B cell (primary cell): Measurements from ENCODE around the gene MICU1. TPM values are rescaled to one million over a fixed set of nuclear protein-coding genes. Genes with fewer than 3 reads are reported as not detected.

ENCODE experiments used
- ATAC-seq: fragments of 200-7000 bp; cut with Tn5 transposase; one replicate; pipeline ENCODE4 v1.10.0; 2021; ENCODE audit warnings: low read depth, mild to moderate bottlenecking, moderate number of reproducible peaks, moderate library complexity
- CTCF ChIA-PET: fragments of 350-600 bp; sonication (Branson Sonifier 250); formaldehyde crosslinking; loops from one replicate; lab custom pipeline; 2021; ENCODE audit warnings: antibody characterized with exemption, inconsistent platforms; lab: Charles Lee
- POLR2A ChIA-PET: fragments of 350-600 bp; sonication (Branson Sonifier 250); formaldehyde crosslinking; loops from one replicate; lab custom pipeline; 2021; ENCODE audit warnings: antibody characterized with exemption; lab: Charles Lee
- DNase-seq: peaks from one replicate; pipeline ENCODE4 v3.0.0; 2013
- H2AFZ ChIP-seq: 2 replicates; pipeline ENCODE4 v1.6.1; 2012; ENCODE audit warnings: mild to moderate bottlenecking, low read depth, low read length; ENCODE audit not compliant: insufficient read depth, poor library complexity, severe bottlenecking
- H3K27ac ChIP-seq, 2 donors: 1 replicate in 1 of 2; 2 replicates in 1 of 2; pipeline ENCODE4 v1.5.1; 2012 to 2013; ENCODE audit warnings: low read length in 2 of 2, mild to moderate bottlenecking in 2 of 2, moderate library complexity in 1 of 2
- H3K27me3 ChIP-seq, 4 experiments: fragments of 200-600 bp in 1 of 4; sonication (generic) in 1 of 4; replicated peaks in 1 of 4; 1 replicate in 2 of 4; 2 replicates in 2 of 4; pipeline versions ENCODE4 v1.6.1 to v1.7.0; 2013 to 2016; ENCODE audit warnings: low read length in 3 of 4, mild to moderate bottlenecking in 2 of 4, mixed read lengths in 1 of 4, moderate library complexity in 1 of 4; ENCODE audit not compliant: insufficient read depth in 4 of 4, control insufficient read depth in 3 of 4; ENCODE audit errors: control extremely low read depth in 1 of 4
- H3K36me3 ChIP-seq, 2 experiments: replicated peaks in 1 of 2; 1 replicate in 1 of 2; 2 replicates in 1 of 2; pipeline versions ENCODE4 v1.6.1 to v1.7.1; 2013; ENCODE audit warnings: low read length in 1 of 2; ENCODE audit not compliant: insufficient read depth in 2 of 2, control insufficient read depth in 1 of 2; ENCODE audit errors: control extremely low read depth in 1 of 2, extremely low read depth in 1 of 2
- H3K4me1 ChIP-seq, 2 donors: fragments of 200-600 bp in 1 of 2; sonication (generic) in 1 of 2; 1 replicate in 1 of 2; 2 replicates in 1 of 2; pipeline versions ENCODE4 v1.5.1 to v1.6.1; 2013 to 2017; ENCODE audit warnings: low read length in 2 of 2; ENCODE audit not compliant: control insufficient read depth in 2 of 2, insufficient read depth in 2 of 2
- H3K4me2 ChIP-seq: replicated peaks from 2 replicates; pipeline ENCODE3; 2012; ENCODE audit warnings: mild to moderate bottlenecking, low read depth, low read length; ENCODE audit not compliant: poor library complexity, severe bottlenecking
- H3K4me3 ChIP-seq, 5 experiments: fragments of 200-600 bp in 1 of 5; sonication (generic) in 1 of 5; 1 replicate in 3 of 5; 2 replicates in 2 of 5; pipeline versions ENCODE4 v1.5.1 to v1.7.0; 2011 to 2016; ENCODE audit warnings: low read length in 4 of 5, mild to moderate bottlenecking in 4 of 5, low read depth in 2 of 5, control low read depth in 1 of 5, moderate library complexity in 1 of 5; ENCODE audit not compliant: insufficient read depth in 1 of 5; ENCODE audit errors: control extremely low read depth in 1 of 5, extremely low read depth in 1 of 5
- H3K79me2 ChIP-seq: fragments of 200-600 bp; sonication (generic); one replicate; pipeline ENCODE4 v1.6.0; 2016; ENCODE audit warnings: low read length; ENCODE audit not compliant: control insufficient read depth, insufficient read depth
- H3K9ac ChIP-seq: fragments of 200-600 bp; sonication (generic); 2 replicates; pipeline ENCODE4 v1.6.1; 2017; ENCODE audit warnings: mild to moderate bottlenecking, low read length, moderate library complexity
- H3K9me3 ChIP-seq, 3 donors: one replicate each; pipeline versions ENCODE4 v1.6.1 to v1.7.1; 2013; ENCODE audit warnings: low read length in 2 of 3; ENCODE audit not compliant: control insufficient read depth in 2 of 3, insufficient read depth in 1 of 3; ENCODE audit errors: control extremely low read depth in 1 of 3
- H4K20me1 ChIP-seq: 2 replicates; pipeline ENCODE4 v1.6.0; 2012; ENCODE audit warnings: mild to moderate bottlenecking, low read length; ENCODE audit not compliant: insufficient read depth, control insufficient read depth, poor library complexity, severe bottlenecking
- H3K27ac Mint-ChIP-seq: one replicate; pipeline ENCODE4 v1.8.0; 2021; ENCODE audit warnings: mixed read lengths
- H3K27me3 Mint-ChIP-seq: one replicate; pipeline ENCODE4 v1.8.0; 2021; ENCODE audit warnings: mixed read lengths
- H3K4me1 Mint-ChIP-seq: one replicate; pipeline ENCODE4 v1.8.0; 2021; ENCODE audit warnings: mixed read lengths
- H3K4me3 Mint-ChIP-seq: one replicate; pipeline ENCODE4 v1.8.0; 2021; ENCODE audit warnings: mixed read lengths
- H3K9me3 Mint-ChIP-seq: one replicate; pipeline ENCODE4 v1.8.0; 2022; ENCODE audit warnings: mixed read lengths; ENCODE audit not compliant: insufficient read depth
- EZH2 ChIP-seq: IDR thresholded peaks from 2 replicates; pipeline ENCODE4 v1.6.1; 2012; ENCODE audit warnings: borderline replicate concordance, low read depth, mild to moderate bottlenecking, moderate library complexity, low read length; ENCODE audit not compliant: insufficient read depth, poor library complexity, severe bottlenecking
- WGBS: methylation state at CpG from one replicate; pipeline ENCODE4 v1.1.5; 2013; ENCODE audit warnings: missing lambda C conversion rate; ENCODE audit not compliant: insufficient coverage; 5-methylcytosine and 5-hydroxymethylcytosine counted together
- intact Hi-C: fragments of 100-400 bp; cut with micrococcal nuclease; formaldehyde crosslinking; loops from one replicate; pipeline ENCODE4 v1.10.0; 2022
- polyA plus RNA-seq: library from polyadenylated mRNA; depleted of rRNA; stranded (reverse); fragments of >200 nt; gene quantifications from 2 replicates; pipeline ENCODE4 v1.2.3, GENCODE V29; 2012
- total RNA-seq, 2 donors: library from RNA; stranded (reverse); fragments of 120-200 nt in 1 of 2; gene quantifications; 1 replicate in 1 of 2; 2 replicates in 1 of 2; pipeline versions ENCODE4 v1.2.3 to v1.2.4, GENCODE V29; 2013 to 2022
- TF ChIP-seq, protein P1 (sequence below): fragments of 200-600 bp; IDR thresholded peaks from one replicate; pipeline ENCODE4 v1.8.0; 2022; ENCODE audit warnings: antibody characterized with exemption, mild to moderate bottlenecking

The MICU1 gene
- total and polyA plus RNA-seq, 2 donors (not counting 1 experiment from before 2014, with no cell fraction given): 12.0 to 34.7 TPM

DNA sequence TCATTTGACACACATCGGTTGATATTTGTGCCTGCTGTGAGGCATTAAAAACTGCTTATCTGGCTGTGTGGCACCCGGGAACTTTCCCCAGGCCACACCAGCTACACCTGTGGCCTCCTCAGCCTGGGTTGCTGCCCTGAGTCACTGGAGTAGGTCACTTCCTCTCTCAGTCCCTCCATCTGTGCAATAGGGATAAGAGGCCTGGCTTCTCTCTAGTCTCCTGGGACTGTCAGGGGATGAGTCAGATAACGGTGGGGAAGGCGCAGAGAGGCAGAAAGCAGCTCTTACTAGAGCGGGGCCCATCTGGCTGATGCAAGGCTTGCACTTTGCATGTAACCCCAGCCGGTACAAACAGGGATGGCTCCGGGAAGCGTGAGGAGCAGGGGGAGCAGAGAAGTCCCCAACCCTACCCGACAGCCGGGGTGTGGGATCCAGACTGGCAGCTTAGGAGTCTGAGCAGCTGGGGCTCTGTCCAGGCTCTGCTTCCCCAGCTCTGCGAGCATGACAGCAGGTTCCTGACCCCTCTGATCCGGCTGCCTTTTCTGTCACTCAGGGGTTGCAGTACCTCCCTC lies 305.1 kb downstream of the MICU1 start:
- Histone ChIP-seq H3K4me2 (peak overlapping the region; percentile 95), H3K27me3 (no peaks in the 10 kb centered on the region), H3K4me1 (peaks cover 77 to 88% of the 10 kb centered on the region in 2 donors), H3K9ac (peak overlapping the region; percentile 15), H3K36me3 (no peaks in the 10 kb centered on the region), H3K27ac (peak overlapping the region; percentile 94 to 95), H3K4me3 (no peak overlapping the region), H2AFZ (no peak overlapping the region), H3K79me2 (peaks cover 4% of the 10 kb centered on the region), H3K9me3 (no peaks in the 10 kb centered on the region), H4K20me1 (no peaks in the 10 kb centered on the region)
- H3K27ac Mint-ChIP-seq: peak overlapping the region; percentile 99
- ATAC-seq: peak; percentile 74
- ChIA-PET CTCF (interaction anchor here (0.6 to 6.8 kb wide), 18 partner anchors 9 to 199 kb away, joined by 3 to 128 read pairs (median 4); partner anchors contain the start of gene DDIT4), POLR2A (interaction anchor here (0.6 to 6.6 kb wide), 18 partner anchors 10 to 1452 kb away, joined by 3 to 140 read pairs (median 10); partner anchors contain the start of genes ANAPC16, ASCC1 and DDIT4)
- no peaks in the 10 kb centered on the region for H3K27me3 Mint-ChIP-seq
- H3K4me1 Mint-ChIP-seq: peaks cover 83% of the 10 kb centered on the region
- TF ChIP-seq EZH2: no peak
- TF ChIP-seq, protein P1, sequence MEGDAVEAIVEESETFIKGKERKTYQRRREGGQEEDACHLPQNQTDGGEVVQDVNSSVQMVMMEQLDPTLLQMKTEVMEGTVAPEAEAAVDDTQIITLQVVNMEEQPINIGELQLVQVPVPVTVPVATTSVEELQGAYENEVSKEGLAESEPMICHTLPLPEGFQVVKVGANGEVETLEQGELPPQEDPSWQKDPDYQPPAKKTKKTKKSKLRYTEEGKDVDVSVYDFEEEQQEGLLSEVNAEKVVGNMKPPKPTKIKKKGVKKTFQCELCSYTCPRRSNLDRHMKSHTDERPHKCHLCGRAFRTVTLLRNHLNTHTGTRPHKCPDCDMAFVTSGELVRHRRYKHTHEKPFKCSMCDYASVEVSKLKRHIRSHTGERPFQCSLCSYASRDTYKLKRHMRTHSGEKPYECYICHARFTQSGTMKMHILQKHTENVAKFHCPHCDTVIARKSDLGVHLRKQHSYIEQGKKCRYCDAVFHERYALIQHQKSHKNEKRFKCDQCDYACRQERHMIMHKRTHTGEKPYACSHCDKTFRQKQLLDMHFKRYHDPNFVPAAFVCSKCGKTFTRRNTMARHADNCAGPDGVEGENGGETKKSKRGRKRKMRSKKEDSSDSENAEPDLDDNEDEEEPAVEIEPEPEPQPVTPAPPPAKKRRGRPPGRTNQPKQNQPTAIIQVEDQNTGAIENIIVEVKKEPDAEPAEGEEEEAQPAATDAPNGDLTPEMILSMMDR: no peak
- intact Hi-C loops: loop anchor here (1.0 kb wide), 6 partner anchors 11 to 102 kb away; partner anchors contain the start of gene DDIT4
- peak; percentile 88 for DNase-seq
- peak overlapping the region; percentile 88 for H3K4me3 Mint-ChIP-seq
- no peaks in the 10 kb centered on the region for H3K9me3 Mint-ChIP-seq
- 2% methylated on average over 11 of the region's 12 CpGs for WGBS
